ENCODE measurements around the gene SHISA5. TPM values are rescaled to one million over a fixed set of nuclear protein-coding genes. Genes with fewer than 3 reads are reported as not detected.

SHISA5 gene
- total and polyA plus RNA-seq, 2 of the 4 experiments (the other 2 are of a cell fraction) = 82.3 to 162 TPM

DNA sequence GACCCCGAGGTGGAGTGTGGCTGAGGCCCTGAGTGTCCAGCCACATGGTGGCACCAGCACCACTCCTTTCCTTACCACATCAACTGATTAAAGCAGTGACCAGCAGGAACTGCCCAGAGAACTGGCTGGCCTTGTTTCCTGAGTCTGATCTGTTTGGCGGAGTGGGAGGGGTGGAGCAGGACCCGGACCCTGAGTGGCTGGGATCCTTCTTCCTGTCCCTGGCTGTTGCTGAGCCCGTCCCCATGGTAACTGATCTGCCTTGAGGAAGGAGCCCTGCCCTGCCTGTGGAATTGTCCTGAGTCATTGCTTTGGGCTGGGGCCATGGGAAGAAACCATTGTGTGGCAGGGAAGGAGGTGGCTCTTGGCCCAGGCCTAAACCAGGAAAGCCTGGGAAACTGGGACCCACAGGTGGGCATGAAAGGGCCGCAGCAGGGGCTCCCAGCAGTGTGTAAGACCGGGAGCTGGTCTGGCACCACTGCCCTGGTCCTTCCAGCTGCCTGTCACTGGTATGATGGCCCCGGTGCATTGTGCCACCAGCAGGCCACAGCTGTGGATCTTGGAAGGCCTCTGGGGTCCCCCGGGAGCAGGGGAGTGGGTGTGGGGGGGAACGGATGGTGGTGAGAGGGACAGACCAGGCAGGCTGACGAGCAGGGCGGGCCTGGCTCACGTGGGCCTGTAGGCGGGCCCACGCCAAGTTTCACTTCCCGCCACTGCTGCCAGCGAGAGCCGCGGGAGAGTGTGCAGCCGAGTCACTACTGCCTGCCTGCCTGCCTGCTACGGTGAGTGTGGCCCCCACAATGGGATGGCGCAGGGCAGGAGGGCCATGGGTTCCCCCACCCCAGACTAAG, 38.2 kb downstream of the SHISA5 start (continued):
- TF ChIP-seq, protein P1, sequence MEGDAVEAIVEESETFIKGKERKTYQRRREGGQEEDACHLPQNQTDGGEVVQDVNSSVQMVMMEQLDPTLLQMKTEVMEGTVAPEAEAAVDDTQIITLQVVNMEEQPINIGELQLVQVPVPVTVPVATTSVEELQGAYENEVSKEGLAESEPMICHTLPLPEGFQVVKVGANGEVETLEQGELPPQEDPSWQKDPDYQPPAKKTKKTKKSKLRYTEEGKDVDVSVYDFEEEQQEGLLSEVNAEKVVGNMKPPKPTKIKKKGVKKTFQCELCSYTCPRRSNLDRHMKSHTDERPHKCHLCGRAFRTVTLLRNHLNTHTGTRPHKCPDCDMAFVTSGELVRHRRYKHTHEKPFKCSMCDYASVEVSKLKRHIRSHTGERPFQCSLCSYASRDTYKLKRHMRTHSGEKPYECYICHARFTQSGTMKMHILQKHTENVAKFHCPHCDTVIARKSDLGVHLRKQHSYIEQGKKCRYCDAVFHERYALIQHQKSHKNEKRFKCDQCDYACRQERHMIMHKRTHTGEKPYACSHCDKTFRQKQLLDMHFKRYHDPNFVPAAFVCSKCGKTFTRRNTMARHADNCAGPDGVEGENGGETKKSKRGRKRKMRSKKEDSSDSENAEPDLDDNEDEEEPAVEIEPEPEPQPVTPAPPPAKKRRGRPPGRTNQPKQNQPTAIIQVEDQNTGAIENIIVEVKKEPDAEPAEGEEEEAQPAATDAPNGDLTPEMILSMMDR (conservative IDR thresholded peaks at IDR 0.05; ENCODE audit: low read depth, low read length) = peak; percentile 85
- TF ChIP-seq NFE2L2 (IDR thresholded peaks at IDR 0.05; ENCODE audit: low read depth, low read length) = peak; percentile 93
- TF ChIP-seq SMC3 (IDR thresholded peaks at IDR 0.05; ENCODE audit: low read depth, low read length) = peak; percentile 86
- TF ChIP-seq MAZ (IDR thresholded peaks at IDR 0.05; ENCODE audit: borderline replicate concordance, low read depth, low read length) = peak; percentile 82
- no peak for TF ChIP-seq CEBPB (IDR thresholded peaks at IDR 0.05; ENCODE audit: low read depth, low read length)
